ENCODE measurements around the gene AMBRA1. TPM values are rescaled to one million over a fixed set of nuclear protein-coding genes. Genes with fewer than 3 reads are reported as not detected.

AMBRA1 gene
- total RNA-seq, 3 donors from 2014 or later: 32.5 to 38.9 (median 34.1) TPM

- H3K27ac ChIP-seq: no peak overlapping the region
- no peaks in the 10 kb centered on the region for H3K9me3 ChIP-seq
- no peak for DNase-seq (ENCODE audit: low spot score in 2 of 2)
- H3K4me3 ChIP-seq: no peak overlapping the region
- no peaks in the 10 kb centered on the region for H3K27me3 ChIP-seq
- intact Hi-C loops (cut with DNase I; ENCODE audit: low total_unique reads): no loop called here
- TF ChIP-seq POLR2A (IDR thresholded peaks at IDR 0.05) (no peak), CTCF (IDR thresholded peaks at IDR 0.05) (no peak), POLR2AphosphoS5 (IDR thresholded peaks at IDR 0.05) (no peak)
- no peaks in the 10 kb centered on the region for H3K36me3 ChIP-seq
- H3K4me1 ChIP-seq: no peaks in the 10 kb centered on the region
Observed at GRCh38 chr11:46577058-46577457, 16.8 kb downstream of the AMBRA1 start.

- Histone ChIP-seq H3K4me3 (no peak overlapping the region), H3K27ac (no peak overlapping the region), H3K36me3 (no peaks in the 10 kb centered on the region), H3K9me3 (no peaks in the 10 kb centered on the region), H3K4me1 (peaks cover 0 to 4% of the 10 kb centered on the region in 2 donors), H3K27me3 (no peaks in the 10 kb centered on the region)
- no peak for TF ChIP-seq POLR2A (IDR thresholded peaks at IDR 0.05)
- no peak for TF ChIP-seq CTCF (IDR thresholded peaks at IDR 0.05)
- TF ChIP-seq POLR2AphosphoS5 (IDR thresholded peaks at IDR 0.05): no peak
- no peak for DNase-seq (ENCODE audit: low spot score in 2 of 2)
- intact Hi-C loops (cut with DNase I; ENCODE audit: low total_unique reads): no loop called here
Observed at GRCh38 chr11:46574656-46575055, 19.2 kb downstream of the AMBRA1 start.

- Histone ChIP-seq H3K36me3 (no peaks in the 10 kb centered on the region), H3K4me1 (peaks cover 0 to 4% of the 10 kb centered on the region in 2 donors), H3K4me3 (no peak overlapping the region), H3K27ac (no peak overlapping the region), H3K9me3 (no peaks in the 10 kb centered on the region), H3K27me3 (no peaks in the 10 kb centered on the region)
- TF ChIP-seq POLR2AphosphoS5 (IDR thresholded peaks at IDR 0.05) (no peak), POLR2A (IDR thresholded peaks at IDR 0.05) (no peak), CTCF (IDR thresholded peaks at IDR 0.05) (no peak)
- DNase-seq (ENCODE audit: low spot score in 2 of 2): no peak
- intact Hi-C loops (cut with DNase I; ENCODE audit: low total_unique reads): no loop called here
Observed at GRCh38 chr11:46570790-46571398, 22.9 kb downstream of the AMBRA1 start.

GRCh38 chr11:46565232-46565840, 28.5 kb downstream of the AMBRA1 start:
- Histone ChIP-seq H3K36me3 (no peaks in the 10 kb centered on the region), H3K4me1 (peaks cover 0 to 6% of the 10 kb centered on the region in 2 donors), H3K4me3 (no peak overlapping the region), H3K27ac (no peak overlapping the region), H3K27me3 (no peaks in the 10 kb centered on the region), H3K9me3 (no peaks in the 10 kb centered on the region)
- no peak for DNase-seq (ENCODE audit: low spot score in 2 of 2)
- TF ChIP-seq POLR2AphosphoS5 (IDR thresholded peaks at IDR 0.05): no peak
- intact Hi-C loops (cut with DNase I; ENCODE audit: low total_unique reads): no loop called here

- no peak overlapping the region for H3K27ac ChIP-seq
- H3K4me3 ChIP-seq: no peak overlapping the region
- intact Hi-C loops (cut with DNase I; ENCODE audit: low total_unique reads): no loop called here
- no peak for DNase-seq (ENCODE audit: low spot score in 2 of 2)
- no peaks in the 10 kb centered on the region for H3K9me3 ChIP-seq
- H3K4me1 ChIP-seq: peaks cover 0 to 5% of the 10 kb centered on the region in 2 donors
- H3K27me3 ChIP-seq: no peaks in the 10 kb centered on the region
- no peak for TF ChIP-seq POLR2A (IDR thresholded peaks at IDR 0.05)
- TF ChIP-seq POLR2AphosphoS5 (IDR thresholded peaks at IDR 0.05): no peak
- TF ChIP-seq CTCF (IDR thresholded peaks at IDR 0.05): no peak
- no peaks in the 10 kb centered on the region for H3K36me3 ChIP-seq
Observed at GRCh38 chr11:46564459-46564858, 29.4 kb downstream of the AMBRA1 start.

Data from breast epithelium (tissue), 4 donors.